SKM-1 treated with dmso at 0.1 percent for 144 hours (cell line): ENCODE measurements around the gene SLC25A41.

Experiments used
- DNase-seq: peaks from one replicate; lab custom pipeline; 2025; ENCODE audit not compliant: unreplicated experiment; lab: John Stamatoyannopoulos, UW

The SLC25A41 gene

DNA sequence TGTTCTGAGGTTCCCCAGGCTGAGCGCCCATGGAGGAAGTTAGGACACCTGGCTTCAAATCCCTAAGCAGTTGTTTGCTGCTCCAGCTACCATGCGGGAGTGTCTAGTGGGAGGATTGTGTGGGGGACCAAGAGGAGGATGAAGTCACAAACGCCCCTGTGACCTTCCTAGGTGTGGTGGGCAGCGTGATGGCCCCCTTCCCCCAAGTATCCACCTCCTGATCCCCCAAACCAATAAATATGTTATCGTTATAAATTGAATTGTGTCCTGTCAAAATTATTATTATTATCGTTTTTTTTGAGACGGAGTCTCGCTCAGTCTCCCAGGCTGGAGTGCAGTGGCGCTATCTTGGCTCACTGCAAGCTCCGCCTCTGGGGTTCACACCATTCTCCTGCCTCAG is at the start of gene SLC25A41:
SLC25A41 (minus strand) TSS at position 101 of the 400 bp plus-strand sequence; CDS start at position 31, 70 bp downstream.
- DNase-seq: no peak

GRCh38 chr19:6483235-6483634 is 49.7 kb upstream of the SLC25A41 start:
- DNase-seq: no peak

DNA sequence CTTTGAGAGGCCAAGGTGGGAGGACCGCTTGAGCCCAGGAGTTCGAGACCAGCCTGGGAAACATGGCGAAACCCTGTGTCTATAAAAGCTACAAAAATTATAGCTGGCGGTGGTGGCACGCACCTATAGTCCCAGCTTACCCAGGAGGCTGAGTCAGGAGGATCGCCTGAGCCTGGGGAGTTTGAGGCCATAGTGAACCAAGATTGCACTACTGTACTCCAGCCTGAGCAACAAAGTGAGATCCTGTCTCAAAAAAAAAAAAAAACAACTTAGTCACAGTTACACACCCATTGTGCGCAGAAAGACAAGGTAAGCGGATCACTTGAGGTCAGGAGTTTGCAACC is 48.8 kb upstream of the SLC25A41 start:
- DNase-seq: no peak

DNA sequence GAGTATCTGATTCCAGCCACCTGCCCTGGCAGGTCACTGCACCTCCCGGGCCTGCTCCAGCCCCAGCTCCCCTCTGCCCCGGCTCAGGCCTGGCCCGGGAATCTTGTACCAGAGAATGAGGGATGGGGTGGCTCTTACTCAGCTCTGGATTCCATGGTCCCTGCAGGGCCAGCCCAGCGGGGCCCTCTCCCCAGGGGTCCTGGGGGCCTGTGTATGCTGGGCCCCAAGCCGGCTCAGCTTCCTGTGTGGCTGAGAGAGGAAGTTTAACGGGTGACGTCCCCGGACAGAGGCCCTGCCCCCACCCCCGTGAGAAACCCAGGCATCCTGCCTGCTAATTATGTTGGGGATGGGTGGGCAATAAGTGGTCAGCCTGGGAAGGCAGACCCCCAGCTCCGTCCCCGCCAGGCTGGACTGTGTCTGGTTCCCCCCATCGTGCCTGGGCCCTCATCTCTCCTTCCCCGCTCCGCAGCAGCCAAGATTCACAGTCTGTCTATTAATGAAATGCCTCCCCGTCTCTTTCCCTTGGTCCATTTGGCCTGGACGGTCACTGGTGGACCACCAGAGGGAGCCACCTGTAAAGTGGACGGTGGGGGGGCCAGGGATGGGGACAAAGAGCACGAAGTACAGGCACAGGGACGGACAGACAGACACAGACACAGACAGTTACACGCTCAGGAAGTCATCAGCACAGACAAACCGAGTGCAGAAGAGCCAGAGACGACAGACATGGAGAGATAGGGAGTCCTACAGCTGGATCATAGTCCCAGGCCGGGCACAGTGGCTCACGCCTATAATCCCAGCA is 48.2 kb upstream of the SLC25A41 start, which contains the start of gene DENND1C:
DENND1C (minus strand) TSS at position 247 of the 802 bp plus-strand sequence; CDS start at position 155, 92 bp downstream.
- DNase-seq: peak; percentile 62

DNA sequence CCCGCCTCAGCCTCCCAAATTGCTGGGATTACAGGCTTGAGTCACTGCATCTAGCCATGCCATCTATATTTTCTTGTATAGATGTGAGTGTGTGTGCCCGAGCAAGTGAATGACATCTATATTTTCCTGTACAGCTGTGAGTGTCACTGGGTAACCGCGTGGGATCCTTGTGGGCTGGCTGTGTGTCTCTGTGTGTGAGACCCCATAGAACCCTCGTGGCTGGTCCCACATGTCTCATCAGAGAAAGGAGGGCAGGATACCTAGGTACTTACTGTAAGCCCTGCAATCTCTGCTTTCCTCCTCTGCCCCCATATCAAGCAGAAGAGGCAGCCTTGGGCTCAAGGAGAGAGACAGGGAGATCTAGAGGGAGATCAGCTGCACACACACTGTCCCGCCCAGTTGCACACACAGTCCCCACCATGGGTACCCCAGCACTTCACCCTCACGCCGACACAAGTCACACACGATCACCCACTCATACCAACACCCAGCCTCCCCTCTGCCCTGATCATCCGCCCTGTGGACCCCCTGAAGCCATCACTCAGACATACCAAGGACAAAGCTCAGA is 47.4 kb upstream of the SLC25A41 start:
- no peak for DNase-seq

DNA sequence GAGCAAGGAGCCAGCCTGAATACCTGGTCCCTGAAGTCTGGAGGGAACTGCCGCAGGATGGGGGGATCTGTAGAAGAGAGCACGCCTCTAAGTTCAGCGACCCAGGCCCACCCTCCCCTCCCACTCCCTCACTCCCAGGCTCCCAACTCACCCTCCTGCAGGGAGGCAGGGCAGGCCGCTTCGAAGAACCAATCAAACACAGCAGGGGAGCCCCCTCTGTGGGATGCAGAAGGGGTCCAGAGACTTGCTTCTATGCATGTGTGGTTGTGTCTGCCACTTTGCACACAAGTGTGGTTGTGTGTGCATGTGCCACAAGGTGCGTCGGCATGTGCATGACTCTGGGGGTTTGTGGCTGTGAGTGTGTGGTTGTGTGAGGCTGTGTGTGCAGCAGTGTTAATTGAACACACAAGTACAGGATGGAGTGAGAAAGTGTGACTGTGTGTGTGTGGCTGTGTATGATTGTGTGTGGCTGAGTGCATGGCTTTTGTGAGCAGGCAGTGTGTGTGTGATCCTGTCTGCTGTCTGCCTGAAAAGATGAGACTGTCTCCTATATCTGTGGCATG is 46.4 kb upstream of the SLC25A41 start:
- no peak for DNase-seq

DNA sequence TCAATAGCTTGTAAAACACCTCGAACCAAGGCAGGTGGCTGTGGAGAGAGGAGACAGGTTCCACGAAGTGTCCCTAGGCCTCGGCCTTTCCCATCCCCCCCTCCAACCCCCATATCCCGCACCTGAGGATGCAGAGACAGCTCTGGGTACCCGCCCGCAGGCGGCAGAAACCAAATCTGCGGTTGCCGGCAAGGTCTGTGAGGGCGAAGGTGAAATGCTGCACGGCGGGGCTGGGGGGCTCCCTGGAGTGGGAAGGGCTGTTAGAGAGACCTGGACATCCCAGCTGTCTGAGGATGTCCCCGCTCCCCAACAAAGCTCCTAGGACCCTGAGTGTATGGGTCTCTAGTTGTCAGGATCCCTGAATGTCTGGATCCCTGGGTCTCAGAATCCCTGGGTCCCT is 45.3 kb upstream of the SLC25A41 start:
- DNase-seq: no peak

DNA sequence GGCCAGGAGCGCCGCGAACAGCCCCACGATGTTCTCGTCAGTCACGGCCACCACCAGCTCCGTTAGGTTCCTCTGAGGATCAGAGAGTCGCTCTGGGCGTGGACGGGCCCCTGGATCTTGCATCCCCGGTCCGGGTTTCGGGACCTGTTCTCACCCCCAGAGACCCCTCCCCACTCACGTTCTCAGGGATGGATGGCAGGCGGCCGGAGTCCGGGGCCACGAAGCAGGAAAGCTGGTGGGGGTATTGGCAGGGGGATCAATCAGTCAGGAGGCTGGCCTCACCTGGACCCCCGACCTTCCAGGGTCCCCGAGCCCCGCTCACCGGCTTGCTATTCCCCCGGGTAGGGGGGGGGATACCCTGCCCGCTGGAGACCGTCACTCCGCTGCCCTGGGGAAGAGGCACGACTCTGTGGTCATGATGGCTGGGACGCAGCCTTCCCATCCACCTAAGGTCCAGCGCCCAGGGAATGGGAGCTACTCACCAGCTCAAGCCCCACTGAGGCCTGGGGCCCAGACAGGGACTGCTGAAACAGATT is 43.4 kb upstream of the SLC25A41 start:
- DNase-seq: no peak

DNA sequence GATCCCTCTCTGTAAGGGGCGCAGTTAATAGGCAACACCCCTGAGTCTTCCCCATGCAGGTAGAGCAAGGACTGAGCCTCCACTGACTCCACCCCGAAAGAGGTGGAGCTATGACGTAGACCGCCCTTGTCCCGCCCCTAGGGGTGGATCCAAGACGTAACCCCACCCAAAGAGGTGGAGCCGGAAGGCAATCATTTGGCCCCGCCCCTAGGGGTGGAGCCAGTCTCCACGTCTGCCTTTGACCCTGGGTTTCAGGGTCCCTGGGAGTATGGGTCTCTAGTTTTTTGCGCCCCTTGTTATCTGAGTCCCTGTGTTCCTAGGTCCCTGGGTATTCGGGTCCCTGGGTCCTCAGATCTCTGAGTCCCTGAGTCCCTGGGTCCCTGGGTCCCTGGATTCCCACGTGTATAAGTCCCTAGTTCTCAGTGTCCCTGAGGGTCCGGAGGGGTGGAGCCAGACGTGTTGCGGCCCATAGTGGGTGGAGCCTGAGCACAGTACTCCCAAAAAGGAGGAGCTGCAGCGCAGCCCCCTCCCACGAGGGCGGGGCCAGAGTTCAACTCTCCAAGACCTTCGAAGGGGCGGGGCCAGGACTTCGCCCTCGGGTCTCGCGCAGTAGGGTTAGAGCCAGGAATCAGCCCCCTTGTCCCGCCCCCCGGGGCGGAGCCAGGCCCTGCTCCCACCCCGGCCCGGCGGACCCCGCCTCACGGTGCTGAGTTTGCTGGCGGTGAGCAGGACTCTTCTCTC is 42.8 kb upstream of the SLC25A41 start:
- peak; percentile 4 for DNase-seq

GRCh38 chr19:6475321-6476108 is 42.0 kb upstream of the SLC25A41 start:
- no peak for DNase-seq

DNA sequence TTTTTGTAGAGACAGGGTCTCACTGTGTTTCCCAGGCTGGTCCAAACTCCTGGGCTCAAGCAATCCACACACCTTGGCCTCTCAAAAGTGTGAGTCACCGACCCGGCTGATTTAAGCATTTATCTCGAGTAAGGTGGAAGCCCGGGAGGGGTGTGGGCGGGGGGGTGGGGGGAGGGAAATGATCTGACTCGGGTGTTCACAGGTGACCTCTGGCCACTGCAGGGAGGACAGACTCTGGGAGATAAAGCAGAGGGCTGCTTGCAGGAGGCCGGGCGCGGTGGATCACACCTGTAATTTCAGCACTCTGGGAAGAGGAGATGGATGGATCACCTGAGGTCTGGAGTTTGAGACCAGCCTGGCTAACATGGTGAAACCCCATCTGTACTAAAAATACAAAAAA is 40.1 kb upstream of the SLC25A41 start:
- no peak for DNase-seq

GRCh38 chr19:6472713-6473112 is 39.1 kb upstream of the SLC25A41 start:
- no peak for DNase-seq

- DNase-seq: no peak
These were observed 37.5 kb upstream of the SLC25A41 start for GRCh38 chr19:6471076-6471475.

DNA sequence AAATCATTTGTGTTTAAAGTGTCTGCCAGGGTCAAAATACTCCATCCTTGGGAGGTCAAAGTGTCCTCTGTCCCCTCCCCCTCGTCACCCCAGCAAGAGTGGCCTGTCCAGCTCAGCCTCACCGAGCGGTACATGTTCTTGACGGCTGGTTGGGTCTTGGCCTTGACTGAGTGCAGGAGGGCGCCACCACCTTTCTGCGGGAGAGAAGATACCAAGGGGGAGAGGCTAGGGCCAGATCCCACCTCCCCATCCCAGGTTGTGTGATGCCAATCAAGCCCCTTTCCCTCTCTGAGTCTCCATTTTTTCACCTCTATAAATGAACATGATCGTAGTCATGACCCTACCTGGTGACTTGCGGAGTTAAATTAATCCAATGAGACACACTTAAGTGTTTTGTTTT is 36.6 kb upstream of the SLC25A41 start:
- DNase-seq: no peak

- no peak for DNase-seq
These were observed 33.8 kb upstream of the SLC25A41 start for GRCh38 chr19:6467384-6467783.

DNA sequence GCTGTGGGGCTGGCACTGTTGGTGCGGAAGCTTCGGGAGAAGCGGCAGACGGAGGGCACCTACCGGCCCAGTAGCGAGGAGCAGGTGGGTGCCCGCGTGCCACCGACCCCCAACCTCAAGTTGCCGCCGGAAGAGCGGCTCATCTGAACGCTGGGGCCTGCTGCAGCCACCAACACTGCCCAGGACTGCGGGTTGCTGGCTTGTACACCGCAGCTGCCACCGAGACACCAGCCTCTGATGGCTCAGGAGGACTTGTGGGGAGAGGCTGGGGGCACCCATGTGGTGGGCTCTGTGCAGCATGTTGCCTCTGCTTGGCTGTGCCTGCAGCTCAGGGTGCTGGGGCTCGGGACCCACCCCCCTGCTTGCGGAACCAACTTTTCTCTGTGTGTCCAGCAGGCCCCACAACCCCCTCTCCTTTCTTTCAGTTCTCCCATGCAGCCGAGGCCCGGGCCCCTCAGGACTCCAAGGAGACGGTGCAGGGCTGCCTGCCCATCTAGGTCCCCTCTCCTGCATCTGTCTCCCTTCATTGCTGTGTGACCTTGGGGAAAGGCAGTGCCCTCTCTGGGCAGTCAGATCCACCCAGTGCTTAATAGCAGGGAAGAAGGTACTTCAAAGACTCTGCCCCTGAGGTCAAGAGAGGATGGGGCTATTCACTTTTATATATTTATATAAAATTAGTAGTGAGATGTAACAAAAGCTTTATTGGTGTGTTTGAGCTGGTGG is 33.1 kb upstream of the SLC25A41 start:
- DNase-seq: no peak

DNA sequence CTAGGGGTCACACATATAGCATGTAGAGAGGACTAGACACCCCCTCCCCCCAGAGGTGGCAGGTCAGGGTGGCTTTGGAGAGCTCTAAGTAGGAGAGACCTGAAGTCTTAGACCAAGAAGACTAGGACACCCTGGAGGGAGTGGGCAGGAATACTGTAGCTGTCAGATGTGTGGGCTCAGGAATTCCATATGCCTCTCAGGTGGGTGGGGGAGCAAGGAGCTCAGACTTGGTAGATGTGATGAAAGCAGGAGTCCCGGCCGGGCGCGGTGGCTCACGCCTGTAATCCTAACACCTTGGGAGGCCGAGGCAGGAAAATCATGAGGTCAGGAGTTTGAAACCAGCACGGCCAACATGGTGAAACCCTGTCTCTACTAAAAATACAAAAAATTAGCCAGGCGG is 32.1 kb upstream of the SLC25A41 start:
- no peak for DNase-seq

DNA sequence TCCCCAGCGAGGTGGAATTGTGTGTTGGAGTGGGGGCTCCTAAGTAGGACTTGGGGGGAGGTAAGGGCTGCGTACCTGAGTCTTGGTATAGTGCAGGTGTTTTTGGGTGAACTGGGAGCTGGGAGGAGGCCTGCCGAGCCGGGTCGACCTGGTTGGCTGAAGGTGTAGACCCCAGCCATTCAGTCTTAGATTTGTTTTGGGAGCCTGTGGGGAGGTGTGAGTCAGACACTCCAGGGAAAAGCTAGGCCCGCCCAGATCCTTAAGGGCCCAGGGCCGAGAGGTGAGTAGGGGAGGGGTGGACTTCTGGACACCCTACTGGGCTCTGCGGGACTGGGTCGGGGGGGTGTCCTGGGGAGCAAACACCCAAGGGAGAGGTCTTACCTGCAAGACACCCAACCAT is 31.4 kb upstream of the SLC25A41 start:
- DNase-seq: no peak

GRCh38 chr19:6464070-6464873 is 30.7 kb upstream of the SLC25A41 start, which contains the start of gene CRB3:
TSS of gene CRB3 (plus strand) at chr19:6464271. CDS start at chr19:6464702, 431 bp downstream.
- no peak for DNase-seq
